ENCODE results near the gene CERS1.

Gene CERS1

DNA sequence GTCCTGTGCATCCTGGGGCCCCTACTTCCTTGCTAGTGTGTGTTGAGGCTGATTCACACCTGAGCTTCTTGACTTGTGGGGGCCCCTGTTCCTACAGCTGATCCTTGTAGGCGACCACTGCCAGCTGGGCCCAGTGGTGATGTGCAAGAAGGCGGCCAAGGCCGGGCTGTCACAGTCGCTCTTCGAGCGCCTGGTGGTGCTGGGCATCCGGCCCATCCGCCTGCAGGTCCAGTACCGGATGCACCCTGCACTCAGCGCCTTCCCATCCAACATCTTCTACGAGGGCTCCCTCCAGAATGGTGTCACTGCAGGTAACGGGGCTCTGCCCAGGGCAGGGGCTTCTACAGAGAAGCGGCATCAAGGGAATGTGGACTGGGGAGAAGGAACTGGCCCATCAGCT, 38.7 kb downstream of the CERS1 start:
- Histone ChIP-seq H3K4me1 (ENCODE audit: control insufficient read depth in 5 of 5, insufficient read depth in 5 of 5, low read length in 5 of 5) (peaks cover 0 to 34% (median 26%) of the 10 kb centered on the region in 5 donors), H3K9me3 (ENCODE audit: control insufficient read depth in 5 of 5, low read length in 5 of 5) (no peaks in the 10 kb centered on the region), H3K4me3 (ENCODE audit: low read depth in 1 of 5, low read length in 5 of 5) (no peak overlapping the region), H3K9ac (ENCODE audit: low read length in 5 of 5) (no peak overlapping the region), H3K27me3 (ENCODE audit: control insufficient read depth in 5 of 5, insufficient read depth in 4 of 5, low read length in 5 of 5) (no peaks in the 10 kb centered on the region), H3K36me3 (ENCODE audit: control insufficient read depth in 5 of 5, insufficient read depth in 5 of 5, low read length in 5 of 5) (peaks cover 0 to 100% (median 98%) of the 10 kb centered on the region in 5 donors), H3K27ac (ENCODE audit: low read depth, low read length) (no peak overlapping the region)

DNA sequence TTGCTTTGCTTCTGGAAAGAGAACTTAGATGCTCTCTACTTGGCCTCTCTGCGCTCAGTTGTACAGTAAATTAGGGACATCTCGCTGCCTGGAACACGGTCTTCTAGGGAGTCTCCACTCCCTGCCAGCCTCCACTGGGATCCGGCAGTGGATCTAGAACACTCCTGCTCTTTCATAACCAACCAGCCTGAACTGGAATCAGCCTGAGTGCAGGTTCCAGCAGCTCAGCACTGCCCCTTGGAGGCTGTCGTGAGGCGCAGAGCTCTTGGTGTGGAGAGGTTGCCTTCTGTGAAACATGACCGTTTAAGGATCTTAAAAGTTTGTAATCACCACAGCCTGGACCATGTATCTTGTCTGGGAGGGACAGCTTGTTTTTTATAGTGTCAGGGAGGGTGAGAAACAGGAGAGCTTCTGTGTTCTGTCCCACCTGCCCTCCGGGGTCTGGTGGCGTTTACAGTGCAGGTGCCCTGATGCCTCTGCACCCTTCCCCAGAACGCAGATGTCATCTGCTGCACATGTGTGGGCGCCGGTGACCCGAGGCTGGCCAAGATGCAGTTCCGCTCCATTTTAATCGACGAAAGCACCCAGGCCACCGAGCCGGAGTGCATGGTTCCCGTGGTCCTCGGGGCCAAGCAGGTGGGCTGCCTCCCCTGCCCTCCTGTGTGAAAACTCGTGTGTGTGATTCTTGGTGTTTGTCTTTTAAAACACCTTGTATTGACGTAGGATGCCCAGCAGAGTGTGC, 39.4 kb downstream of the CERS1 start:
- no peak overlapping the region for H3K27ac ChIP-seq (ENCODE audit: low read depth, low read length)
- H3K36me3 ChIP-seq (ENCODE audit: control insufficient read depth in 5 of 5, insufficient read depth in 5 of 5, low read length in 5 of 5) = peaks cover 0 to 100% (median 98%) of the 10 kb centered on the region in 5 donors
- no peak overlapping the region for H3K9ac ChIP-seq (ENCODE audit: low read length in 5 of 5)
- peaks cover 0 to 37% (median 26%) of the 10 kb centered on the region in 5 donors for H3K4me1 ChIP-seq (ENCODE audit: control insufficient read depth in 5 of 5, insufficient read depth in 5 of 5, low read length in 5 of 5)
- no peaks in the 10 kb centered on the region for H3K27me3 ChIP-seq (ENCODE audit: control insufficient read depth in 5 of 5, insufficient read depth in 4 of 5, low read length in 5 of 5)
- no peaks in the 10 kb centered on the region for H3K9me3 ChIP-seq (ENCODE audit: control insufficient read depth in 5 of 5, low read length in 5 of 5)
- H3K4me3 ChIP-seq (ENCODE audit: low read depth in 1 of 5, low read length in 5 of 5) = no peak overlapping the region

DNA sequence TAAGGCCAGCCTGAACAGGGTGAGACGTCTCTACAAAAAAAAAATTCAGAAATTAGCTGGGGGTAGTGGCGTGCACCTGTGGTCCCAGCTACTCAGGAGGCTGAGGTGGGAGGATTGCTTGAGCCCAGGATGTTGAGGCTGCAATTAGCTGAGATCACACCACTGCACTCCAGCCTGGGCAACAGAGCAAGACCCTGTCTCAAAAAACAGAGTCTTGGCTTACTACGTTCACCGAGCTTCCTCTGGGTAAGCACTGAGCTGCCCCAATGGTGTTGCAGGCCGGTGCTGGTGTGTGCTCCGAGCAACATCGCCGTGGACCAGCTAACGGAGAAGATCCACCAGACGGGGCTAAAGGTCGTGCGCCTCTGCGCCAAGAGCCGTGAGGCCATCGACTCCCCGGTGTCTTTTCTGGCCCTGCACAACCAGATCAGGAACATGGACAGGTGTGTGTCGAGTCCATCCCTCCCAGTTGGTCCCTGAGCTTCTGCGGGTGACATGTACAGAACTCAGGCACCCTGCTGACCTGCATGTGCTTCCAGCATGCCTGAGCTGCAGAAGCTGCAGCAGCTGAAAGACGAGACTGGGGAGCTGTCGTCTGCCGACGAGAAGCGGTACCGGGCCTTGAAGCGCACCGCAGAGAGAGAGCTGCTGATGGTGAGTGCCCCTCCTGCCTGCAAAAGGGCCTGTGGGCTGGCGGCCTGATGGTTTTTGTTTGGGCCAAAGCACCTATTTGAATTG, 40.1 kb downstream of the CERS1 start:
- Histone ChIP-seq H3K9me3 (ENCODE audit: control insufficient read depth in 5 of 5, low read length in 5 of 5) (no peaks in the 10 kb centered on the region), H3K36me3 (ENCODE audit: control insufficient read depth in 5 of 5, insufficient read depth in 5 of 5, low read length in 5 of 5) (peaks cover 0 to 100% (median 98%) of the 10 kb centered on the region in 5 donors), H3K4me3 (ENCODE audit: low read depth in 1 of 5, low read length in 5 of 5) (no peak overlapping the region), H3K27ac (ENCODE audit: low read depth, low read length) (no peak overlapping the region), H3K9ac (ENCODE audit: low read length in 5 of 5) (no peak overlapping the region), H3K4me1 (ENCODE audit: control insufficient read depth in 5 of 5, insufficient read depth in 5 of 5, low read length in 5 of 5) (peaks cover 2 to 37% (median 27%) of the 10 kb centered on the region in 5 donors), H3K27me3 (ENCODE audit: control insufficient read depth in 5 of 5, insufficient read depth in 4 of 5, low read length in 5 of 5) (no peaks in the 10 kb centered on the region)

DNA sequence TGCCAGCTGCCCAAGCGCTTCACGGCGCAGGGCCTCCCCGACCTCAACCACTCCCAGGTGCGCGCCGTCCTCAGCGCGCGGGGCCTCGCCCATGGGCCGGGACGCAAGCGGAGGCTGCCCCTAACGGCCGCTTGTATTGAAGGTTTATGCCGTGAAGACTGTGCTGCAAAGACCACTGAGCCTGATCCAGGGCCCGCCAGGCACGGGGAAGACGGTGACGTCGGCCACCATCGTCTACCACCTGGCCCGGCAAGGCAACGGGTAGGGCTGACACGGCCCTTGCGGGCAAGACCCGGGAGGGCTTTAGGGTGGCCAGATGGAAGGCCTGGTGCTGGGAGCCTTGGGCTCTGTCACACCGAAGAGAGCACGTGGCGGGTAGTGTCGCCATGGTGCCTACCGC, 41.0 kb downstream of the CERS1 start:
- H3K9me3 ChIP-seq (ENCODE audit: control insufficient read depth in 5 of 5, low read length in 5 of 5) = no peaks in the 10 kb centered on the region
- H3K4me3 ChIP-seq (ENCODE audit: low read depth in 1 of 5, low read length in 5 of 5) = no peak overlapping the region
- peaks cover 0 to 100% (median 97%) of the 10 kb centered on the region in 5 donors for H3K36me3 ChIP-seq (ENCODE audit: control insufficient read depth in 5 of 5, insufficient read depth in 5 of 5, low read length in 5 of 5)
- no peak overlapping the region for H3K27ac ChIP-seq (ENCODE audit: low read depth, low read length)
- peaks cover 8 to 37% (median 27%) of the 10 kb centered on the region in 5 donors for H3K4me1 ChIP-seq (ENCODE audit: control insufficient read depth in 5 of 5, insufficient read depth in 5 of 5, low read length in 5 of 5)
- no peaks in the 10 kb centered on the region for H3K27me3 ChIP-seq (ENCODE audit: control insufficient read depth in 5 of 5, insufficient read depth in 4 of 5, low read length in 5 of 5)
- no peak overlapping the region for H3K9ac ChIP-seq (ENCODE audit: low read length in 5 of 5)

DNA sequence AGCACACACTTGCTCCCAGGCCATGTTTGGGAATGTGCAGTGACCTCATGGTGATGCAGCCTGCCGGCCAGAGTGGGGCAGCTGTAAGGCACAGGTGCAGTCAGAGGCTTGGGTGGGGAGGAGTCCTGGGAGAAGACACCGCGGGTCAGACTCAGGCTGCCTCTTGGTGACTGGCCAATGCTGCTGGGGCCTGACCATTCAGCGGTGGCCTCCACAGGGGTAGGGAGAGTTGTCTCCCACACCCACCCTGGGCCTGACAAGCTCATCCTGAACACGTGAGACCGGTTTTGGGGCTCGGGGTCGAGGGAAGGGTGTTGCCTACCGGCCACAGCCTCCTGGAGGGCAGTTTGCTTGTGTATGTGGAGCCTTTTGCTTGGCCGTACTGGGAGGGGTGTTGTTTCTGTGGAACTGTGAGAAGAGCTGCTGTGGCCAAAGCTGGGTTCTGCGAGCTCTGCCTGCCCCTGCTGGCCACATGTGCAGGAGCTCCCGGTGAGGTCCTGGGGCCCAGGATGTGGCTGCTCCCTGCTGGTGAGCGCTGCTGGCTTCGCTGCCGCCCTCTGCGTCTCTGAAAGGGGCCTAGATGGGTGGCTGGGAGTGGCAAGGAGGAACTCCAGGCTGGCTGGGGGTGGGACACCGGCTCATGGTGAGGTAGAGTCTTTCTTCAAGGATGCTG, 42.1 kb downstream of the CERS1 start:
- no peak overlapping the region for H3K4me3 ChIP-seq (ENCODE audit: low read depth in 1 of 5, low read length in 5 of 5)
- H3K27ac ChIP-seq (ENCODE audit: low read depth, low read length) = no peak overlapping the region
- H3K36me3 ChIP-seq (ENCODE audit: control insufficient read depth in 5 of 5, insufficient read depth in 5 of 5, low read length in 5 of 5) = peaks cover 0 to 91% (median 86%) of the 10 kb centered on the region in 5 donors
- peaks cover 15 to 37% (median 31%) of the 10 kb centered on the region in 5 donors for H3K4me1 ChIP-seq (ENCODE audit: control insufficient read depth in 5 of 5, insufficient read depth in 5 of 5, low read length in 5 of 5)
- no peak overlapping the region for H3K9ac ChIP-seq (ENCODE audit: low read length in 5 of 5)
- H3K27me3 ChIP-seq (ENCODE audit: control insufficient read depth in 5 of 5, insufficient read depth in 4 of 5, low read length in 5 of 5) = no peaks in the 10 kb centered on the region
- H3K9me3 ChIP-seq (ENCODE audit: control insufficient read depth in 5 of 5, low read length in 5 of 5) = no peaks in the 10 kb centered on the region

DNA sequence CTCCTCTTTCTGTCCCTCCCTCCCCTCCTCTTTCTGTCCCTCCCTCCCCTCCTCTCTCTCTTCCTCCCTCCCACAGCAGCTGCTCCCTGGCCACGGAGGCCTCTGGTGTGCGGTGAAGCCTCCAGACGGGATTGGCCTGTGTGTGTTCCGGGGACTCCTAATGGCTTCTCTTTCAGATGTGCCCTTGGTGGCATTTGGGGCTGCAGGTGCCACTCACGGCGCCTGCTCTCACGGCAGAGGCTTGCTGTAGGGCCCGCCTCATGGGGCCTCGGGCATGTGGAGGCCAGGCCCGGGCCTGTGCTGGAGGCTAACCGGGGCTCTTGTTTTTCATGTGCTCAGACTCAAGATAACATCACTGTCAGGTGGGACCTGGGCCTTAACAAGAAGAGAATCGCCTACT, 43.3 kb downstream of the CERS1 start:
- H3K4me3 ChIP-seq (ENCODE audit: low read depth in 1 of 5, low read length in 5 of 5) = no peak overlapping the region
- H3K9me3 ChIP-seq (ENCODE audit: control insufficient read depth in 5 of 5, low read length in 5 of 5) = no peaks in the 10 kb centered on the region
- H3K36me3 ChIP-seq (ENCODE audit: control insufficient read depth in 5 of 5, insufficient read depth in 5 of 5, low read length in 5 of 5) = peaks cover 0 to 78% (median 74%) of the 10 kb centered on the region in 5 donors
- H3K9ac ChIP-seq (ENCODE audit: low read length in 5 of 5) = no peak overlapping the region
- H3K4me1 ChIP-seq (ENCODE audit: control insufficient read depth in 5 of 5, insufficient read depth in 5 of 5, low read length in 5 of 5) = peaks cover 27 to 48% (median 42%) of the 10 kb centered on the region in 5 donors
- no peaks in the 10 kb centered on the region for H3K27me3 ChIP-seq (ENCODE audit: control insufficient read depth in 5 of 5, insufficient read depth in 4 of 5, low read length in 5 of 5)
- H3K27ac ChIP-seq (ENCODE audit: low read depth, low read length) = no peak overlapping the region

DNA sequence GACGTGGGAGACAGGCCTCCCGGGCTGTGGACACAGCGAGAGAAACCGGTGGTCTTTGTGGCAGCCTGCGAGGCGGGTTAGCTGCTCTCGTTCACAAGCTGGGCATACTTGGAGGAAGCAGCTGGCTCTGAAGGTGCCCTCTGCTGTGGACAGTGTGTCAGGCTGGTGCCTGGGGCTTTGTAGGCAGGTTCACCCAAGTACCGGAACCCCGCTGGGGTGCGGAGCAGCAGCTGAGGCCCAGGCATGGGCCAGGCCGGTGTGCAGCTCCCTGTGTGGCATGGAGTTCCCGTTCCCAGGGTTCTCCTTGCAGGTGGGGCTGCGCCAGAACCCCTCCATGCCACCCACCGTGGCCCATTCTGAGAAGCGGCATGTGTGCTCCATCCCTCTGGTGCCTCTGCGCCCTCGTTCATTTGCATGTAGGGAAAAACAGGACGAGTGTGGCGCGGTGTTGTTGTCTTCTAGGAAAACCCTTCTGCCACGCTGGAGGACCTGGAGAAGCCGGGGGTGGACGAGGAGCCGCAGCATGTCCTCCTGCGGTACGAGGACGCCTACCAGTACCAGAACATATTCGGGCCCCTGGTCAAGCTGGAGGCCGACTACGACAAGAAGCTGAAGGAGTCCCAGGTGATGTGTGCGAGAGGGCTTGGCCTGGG, 44.2 kb downstream of the CERS1 start:
- Histone ChIP-seq H3K27me3 (ENCODE audit: control insufficient read depth in 5 of 5, insufficient read depth in 4 of 5, low read length in 5 of 5) (no peaks in the 10 kb centered on the region), H3K27ac (ENCODE audit: low read depth, low read length) (peak overlapping the region; percentile 37), H3K4me1 (ENCODE audit: control insufficient read depth in 5 of 5, insufficient read depth in 5 of 5, low read length in 5 of 5) (peaks cover 35 to 56% (median 50%) of the 10 kb centered on the region in 5 donors), H3K9me3 (ENCODE audit: control insufficient read depth in 5 of 5, low read length in 5 of 5) (no peaks in the 10 kb centered on the region), H3K9ac (ENCODE audit: low read length in 5 of 5) (no peak overlapping the region), H3K36me3 (ENCODE audit: control insufficient read depth in 5 of 5, insufficient read depth in 5 of 5, low read length in 5 of 5) (peaks cover 0 to 70% (median 66%) of the 10 kb centered on the region in 5 donors), H3K4me3 (ENCODE audit: low read depth in 1 of 5, low read length in 5 of 5) (no peak overlapping the region)

DNA sequence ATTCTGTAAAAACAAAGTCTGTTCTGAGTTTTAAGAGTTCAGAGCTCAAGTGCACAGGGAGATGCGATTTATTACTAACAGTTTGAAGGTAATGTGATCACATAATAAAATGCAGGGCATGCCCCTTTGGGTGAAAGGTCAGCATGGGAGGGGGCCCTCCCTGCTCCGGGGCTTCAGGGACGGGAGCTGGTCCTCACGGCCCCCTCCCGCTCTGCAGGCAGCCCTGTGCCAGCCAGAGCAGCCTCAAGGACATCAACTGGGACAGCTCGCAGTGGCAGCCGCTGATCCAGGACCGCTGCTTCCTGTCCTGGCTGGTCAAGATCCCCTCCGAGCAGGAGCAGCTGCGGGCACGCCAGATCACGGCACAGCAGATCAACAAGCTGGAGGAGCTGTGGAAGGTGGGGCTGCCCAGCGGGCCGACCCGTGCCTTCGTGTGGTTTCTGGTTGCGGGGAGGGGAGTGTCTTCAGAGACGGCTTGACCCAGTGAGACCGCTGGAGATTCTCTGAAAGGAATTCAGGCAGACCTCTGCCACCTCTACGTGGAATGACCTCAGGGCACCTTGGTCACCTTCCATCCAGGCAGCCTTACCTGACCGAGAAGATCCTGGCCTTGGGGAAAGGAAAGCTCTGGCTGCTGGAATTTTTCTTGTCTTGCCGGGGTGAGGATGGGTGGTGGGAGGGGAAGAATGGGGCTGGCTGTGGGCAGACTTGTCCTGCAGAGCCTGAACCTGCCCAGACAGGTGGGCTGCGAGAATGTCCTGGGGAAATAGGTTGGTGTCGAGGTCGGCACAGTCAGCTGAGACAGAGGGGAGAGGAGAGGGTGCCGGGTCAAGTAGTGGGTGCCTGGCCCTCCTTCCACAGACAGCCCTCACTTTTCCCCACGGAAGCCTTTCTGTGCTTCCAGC, 45.2 kb downstream of the CERS1 start:
- H3K9ac ChIP-seq (ENCODE audit: low read length in 5 of 5) = peak overlapping the region in 2 of 5 donors; percentile 67 to 75
- H3K9me3 ChIP-seq (ENCODE audit: control insufficient read depth in 5 of 5, low read length in 5 of 5) = no peaks in the 10 kb centered on the region
- no peaks in the 10 kb centered on the region for H3K27me3 ChIP-seq (ENCODE audit: control insufficient read depth in 5 of 5, insufficient read depth in 4 of 5, low read length in 5 of 5)
- peaks cover 0 to 63% (median 61%) of the 10 kb centered on the region in 5 donors for H3K36me3 ChIP-seq (ENCODE audit: control insufficient read depth in 5 of 5, insufficient read depth in 5 of 5, low read length in 5 of 5)
- peaks cover 35 to 60% (median 51%) of the 10 kb centered on the region in 5 donors for H3K4me1 ChIP-seq (ENCODE audit: control insufficient read depth in 5 of 5, insufficient read depth in 5 of 5, low read length in 5 of 5)
- peak overlapping the region; percentile 93 for H3K27ac ChIP-seq (ENCODE audit: low read depth, low read length)
- no peak overlapping the region for H3K4me3 ChIP-seq (ENCODE audit: low read depth in 1 of 5, low read length in 5 of 5)

DNA sequence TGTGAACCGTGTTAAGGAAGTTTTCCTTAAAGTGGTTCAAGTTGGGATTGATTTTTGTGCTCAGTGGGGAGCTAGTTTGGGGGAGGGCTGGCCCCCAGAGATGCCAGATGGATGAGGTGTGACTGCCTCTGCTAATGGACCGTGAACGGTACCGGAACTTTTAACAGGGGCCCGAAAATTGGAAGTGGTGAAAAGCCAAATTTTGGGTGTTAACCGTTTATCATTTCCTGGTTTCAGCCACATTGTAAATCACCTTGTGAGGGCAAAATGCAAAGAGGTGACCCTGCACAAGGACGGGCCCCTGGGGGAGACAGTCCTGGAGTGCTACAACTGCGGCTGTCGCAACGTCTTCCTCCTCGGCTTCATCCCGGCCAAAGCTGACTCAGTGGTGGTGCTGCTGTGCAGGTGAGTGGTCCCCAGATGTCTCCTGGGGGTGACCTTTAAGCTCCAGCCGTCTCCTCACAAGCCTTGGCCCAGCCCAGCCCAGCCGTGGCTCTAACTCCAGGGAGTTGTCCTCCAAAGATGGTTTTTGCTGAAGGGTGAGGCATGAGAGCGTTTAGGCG, 46.0 kb downstream of the CERS1 start:
- peak overlapping the region; percentile 93 for H3K27ac ChIP-seq (ENCODE audit: low read depth, low read length)
- H3K36me3 ChIP-seq (ENCODE audit: control insufficient read depth in 5 of 5, insufficient read depth in 5 of 5, low read length in 5 of 5) = peaks cover 0 to 56% (median 54%) of the 10 kb centered on the region in 5 donors
- H3K4me1 ChIP-seq (ENCODE audit: control insufficient read depth in 5 of 5, insufficient read depth in 5 of 5, low read length in 5 of 5) = peaks cover 35 to 68% (median 55%) of the 10 kb centered on the region in 5 donors
- no peaks in the 10 kb centered on the region for H3K9me3 ChIP-seq (ENCODE audit: control insufficient read depth in 5 of 5, low read length in 5 of 5)
- peak overlapping the region in 3 of 5 donors; percentile 0 to 26 (median 22) for H3K4me3 ChIP-seq (ENCODE audit: low read depth in 1 of 5, low read length in 5 of 5)
- peak overlapping the region; percentile 18 to 75 (median 52) for H3K9ac ChIP-seq (ENCODE audit: low read length in 5 of 5)
- no peaks in the 10 kb centered on the region for H3K27me3 ChIP-seq (ENCODE audit: control insufficient read depth in 5 of 5, insufficient read depth in 4 of 5, low read length in 5 of 5)

All from subcutaneous abdominal adipose tissue (tissue), 5 donors.